ENCODE measurements around the gene FOXD4L4.
"Not testable (repeated sequence)": the region's sequence is repeated elsewhere in the genome, so short reads cannot be mapped to it uniquely, and the experiment has no call there.

The FOXD4L4 gene

DNA sequence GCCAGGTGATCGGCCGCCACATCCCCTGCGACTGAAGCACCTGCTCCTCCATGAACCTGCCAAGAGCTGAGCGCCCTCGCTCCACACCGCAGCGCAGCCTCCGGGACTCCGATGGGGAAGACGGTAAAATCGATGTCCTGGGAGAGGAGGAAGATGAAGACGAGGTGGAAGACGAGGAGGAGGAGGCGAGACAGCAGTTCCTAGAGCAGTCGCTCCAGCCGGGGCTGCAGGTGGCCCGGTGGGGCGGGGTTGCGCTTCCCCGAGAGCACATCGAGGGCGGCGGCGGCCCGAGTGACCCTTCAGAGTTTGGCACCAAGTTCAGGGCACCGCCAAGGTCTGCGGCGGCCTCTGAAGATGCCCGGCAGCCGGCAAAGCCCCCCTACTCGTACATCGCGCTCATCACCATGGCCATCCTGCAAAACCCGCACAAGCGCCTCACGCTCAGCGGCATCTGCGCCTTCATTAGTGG is at the start of gene FOXD4L4:
Gene FOXD4L4 (plus strand): TSS at position 51 of the 469 bp plus-strand sequence. CDS start 0 bp downstream, at position 51.
- DNase-seq (ENCODE audit: low read depth in 2 of 2) = not testable (repeated sequence)

DNA sequence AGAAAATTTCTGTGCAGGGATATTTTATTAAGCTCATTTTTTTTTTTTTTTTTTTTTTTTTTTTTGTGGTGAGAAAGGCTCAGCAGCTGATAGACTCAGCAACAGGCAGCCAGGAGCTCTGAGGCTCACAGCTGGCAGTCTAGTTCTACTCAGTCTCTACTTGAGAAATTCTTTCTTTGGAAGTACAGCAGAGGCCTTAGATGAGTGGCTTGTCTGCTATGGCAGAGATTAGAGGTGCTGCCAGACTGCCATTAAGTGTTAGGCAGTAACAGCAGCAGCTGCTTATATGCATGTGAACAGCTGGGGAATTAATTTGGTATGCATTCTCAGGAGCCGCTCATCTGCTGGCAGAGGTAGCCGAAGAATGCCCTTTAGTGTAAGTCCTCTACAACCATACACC is 33.4 kb upstream of the FOXD4L4 start:
- DNase-seq (ENCODE audit: low read depth in 2 of 2) = not testable (repeated sequence)

DNA sequence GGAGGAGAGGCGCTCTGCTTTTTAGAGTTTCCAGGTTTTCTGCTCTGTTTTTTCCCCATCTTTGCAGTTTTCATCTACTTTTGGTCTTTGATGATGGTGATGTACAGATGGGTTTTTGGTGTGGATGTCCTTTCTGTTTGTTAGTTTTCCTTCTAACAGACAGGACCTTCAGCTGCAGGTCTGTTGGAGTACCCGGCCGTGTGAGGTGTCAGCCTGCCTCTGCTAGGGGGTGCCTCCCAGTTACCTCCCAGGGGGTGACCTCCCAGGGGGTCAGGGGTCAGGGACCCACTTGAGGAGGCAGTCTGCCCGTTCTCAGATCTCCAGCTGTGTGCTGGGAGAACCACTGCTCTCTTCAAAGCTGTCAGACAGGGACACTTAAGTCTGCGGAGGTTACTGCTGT is 22.5 kb upstream of the FOXD4L4 start:
- not testable (repeated sequence) for DNase-seq (ENCODE audit: low read depth in 2 of 2)

DNA sequence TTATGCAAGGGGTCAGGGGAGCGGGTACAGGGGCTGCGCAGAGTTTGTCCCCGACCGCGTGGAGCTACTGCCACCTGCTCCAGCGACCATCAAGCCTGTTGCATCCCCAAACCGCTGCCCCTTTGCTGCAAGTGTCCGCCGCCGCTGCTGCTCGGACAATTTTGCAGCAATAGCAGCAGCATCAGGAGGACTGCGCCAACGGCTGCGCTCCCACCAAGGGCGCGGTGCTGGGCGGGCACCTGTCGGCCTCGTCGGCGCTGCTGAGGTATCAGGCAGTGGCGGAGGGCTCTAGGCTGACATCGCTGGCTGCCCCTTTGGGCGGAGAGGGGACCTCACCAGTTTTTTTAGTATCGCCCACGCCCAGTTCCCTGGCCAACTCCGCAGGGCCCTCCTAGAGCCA is 1.2 kb downstream of the FOXD4L4 start:
- DNase-seq (ENCODE audit: low read depth in 2 of 2) = not testable (repeated sequence)
